Fibroblast of lung (primary cell): ENCODE data around the gene PIGX. TPM values are rescaled to one million over a fixed set of nuclear protein-coding genes. Genes with fewer than 3 reads are reported as not detected.
A peak's percentile ranks its signal among the peaks of the same experiment; 100 is the strongest.

Experiments used
- DNase-seq, 2 donors: peaks; one replicate each; pipeline versions ENCODE4 v3.0.0 to v3.0.0-alpha.2; 2010; ENCODE audit warnings: low read depth in 2 of 2
- H2AFZ ChIP-seq: 2 replicates; pipeline ENCODE4 v1.5.1; 2012; ENCODE audit warnings: low read length, control low read depth, inconsistent platforms
- H3K27ac ChIP-seq: 2 replicates; pipeline ENCODE4 v1.5.1; 2011; ENCODE audit warnings: low read length, control low read depth; ENCODE audit not compliant: insufficient read depth
- H3K27me3 ChIP-seq: 2 replicates; pipeline ENCODE4 v1.5.1; 2011; ENCODE audit warnings: mild to moderate bottlenecking, low read length; ENCODE audit not compliant: control insufficient read depth, insufficient read depth
- H3K36me3 ChIP-seq: 2 replicates; pipeline ENCODE4 v1.5.1; 2011; ENCODE audit warnings: low read length; ENCODE audit not compliant: control insufficient read depth, insufficient read depth
- H3K4me1 ChIP-seq: 2 replicates; pipeline ENCODE4 v1.5.1; 2011; ENCODE audit warnings: low read length; ENCODE audit not compliant: control insufficient read depth, insufficient read depth; ENCODE audit errors: extremely low read depth
- H3K4me2 ChIP-seq: 2 replicates; pipeline ENCODE4 v1.5.1; 2011; ENCODE audit warnings: low read length, control low read depth; ENCODE audit not compliant: insufficient read depth; ENCODE audit errors: extremely low read depth
- H3K4me3 ChIP-seq, 4 experiments: fragments of 200-600 bp in 1 of 4; sonication (generic) in 1 of 4; replicated peaks in 1 of 4; 2 replicates each; pipeline ENCODE4 v1.5.1; 2011 to 2016; ENCODE audit warnings: low read length in 4 of 4, low read depth in 3 of 4, mild to moderate bottlenecking in 3 of 4, control low read depth in 2 of 4, inconsistent platforms in 1 of 4, mixed read lengths in 1 of 4; ENCODE audit not compliant: insufficient read depth in 1 of 4; ENCODE audit errors: control extremely low read depth in 1 of 4
- H3K79me2 ChIP-seq: 2 replicates; pipeline ENCODE4 v1.5.1; 2012; ENCODE audit warnings: mild to moderate bottlenecking, low read length, inconsistent platforms; ENCODE audit not compliant: control insufficient read depth, insufficient read depth
- H3K9ac ChIP-seq: 2 replicates; pipeline ENCODE4 v1.5.1; 2011; ENCODE audit warnings: mild to moderate bottlenecking, low read length, control low read depth; ENCODE audit not compliant: insufficient read depth
- H3K9me3 ChIP-seq: 2 replicates; pipeline ENCODE4 v1.5.1; 2012; ENCODE audit warnings: low read depth, low read length; ENCODE audit not compliant: control insufficient read depth, insufficient read depth
- H4K20me1 ChIP-seq: 2 replicates; pipeline ENCODE4 v1.5.1; 2011; ENCODE audit warnings: low read length; ENCODE audit not compliant: control insufficient read depth, insufficient read depth; ENCODE audit errors: extremely low read depth
- CTCF ChIP-seq, 2 donors: IDR thresholded peaks in 1 of 2; conservative IDR thresholded peaks in 1 of 2; 1 replicate in 1 of 2; 2 replicates in 1 of 2; pipeline ENCODE4 v1.5.1; 2011 to 2012; ENCODE audit warnings: low read length in 2 of 2, control low read depth in 1 of 2, inconsistent platforms in 1 of 2, low read depth in 1 of 2, mild to moderate bottlenecking in 1 of 2
- EZH2 ChIP-seq: IDR thresholded peaks from 2 replicates; pipeline ENCODE4 v1.5.1; 2012; ENCODE audit warnings: low read length, control low read depth, mild to moderate bottlenecking; ENCODE audit errors: missing control alignments
- polyA plus RNA-seq, 2 donors: library from polyadenylated mRNA; depleted of rRNA in 1 of 2; stranded (reverse) in 1 of 2; unstranded in 1 of 2; fragments of >200 nt; gene quantifications; 2 replicates each; pipeline ENCODE4 v1.2.1, GENCODE V29; 2011 to 2012; ENCODE audit warnings: missing spikeins in 1 of 2
- total RNA-seq: library from RNA; depleted of rRNA; stranded (reverse); fragments of >200 nt; gene quantifications from 2 replicates; pipeline ENCODE4 v1.2.1, GENCODE V29; 2014

PIGX gene
- total and polyA plus RNA-seq, 2 donors (not counting 1 experiment from before 2014, with no cell fraction given), result 10.7 to 17.0 TPM

DNA sequence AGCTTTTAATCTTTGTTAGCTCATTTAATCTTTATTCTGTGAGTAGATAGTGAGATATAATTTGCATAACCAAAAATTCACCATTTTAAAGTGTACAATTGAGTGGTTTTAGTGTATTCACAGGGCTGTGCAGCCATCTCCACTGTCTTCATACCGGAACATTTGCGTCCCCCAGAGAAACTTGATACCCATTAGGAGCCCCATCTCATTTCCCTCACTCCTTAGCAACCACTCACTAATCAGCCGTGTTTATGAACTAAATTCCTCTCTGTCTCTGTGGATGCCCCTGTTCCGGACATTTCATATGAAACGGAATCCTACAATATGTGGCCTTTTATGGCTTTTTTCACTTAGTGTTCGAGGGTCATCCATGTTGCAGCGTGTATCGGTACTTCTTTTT is 65.7 kb downstream of the PIGX start:
- peaks cover 55% of the 10 kb centered on the region for H3K79me2 ChIP-seq
- TF ChIP-seq EZH2 (no peak), CTCF (conservative IDR thresholded peaks at IDR 0.05 in 1 of 2, IDR thresholded peaks at IDR 0.05 in 1 of 2; ENCODE audit: low read depth in 1 of 2, low read length in 2 of 2) (no peak)
- no peak overlapping the region for H3K4me2 ChIP-seq
- no peak for DNase-seq
- no peaks in the 10 kb centered on the region for H3K36me3 ChIP-seq
- H4K20me1 ChIP-seq, result no peaks in the 10 kb centered on the region
- no peak overlapping the region for H3K27ac ChIP-seq
- no peaks in the 10 kb centered on the region for H3K9me3 ChIP-seq
- H2AFZ ChIP-seq, result no peak overlapping the region
- peaks cover 4% of the 10 kb centered on the region for H3K4me1 ChIP-seq
- H3K4me3 ChIP-seq, result no peak overlapping the region
- no peak overlapping the region for H3K9ac ChIP-seq
- H3K27me3 ChIP-seq, result no peaks in the 10 kb centered on the region

DNA sequence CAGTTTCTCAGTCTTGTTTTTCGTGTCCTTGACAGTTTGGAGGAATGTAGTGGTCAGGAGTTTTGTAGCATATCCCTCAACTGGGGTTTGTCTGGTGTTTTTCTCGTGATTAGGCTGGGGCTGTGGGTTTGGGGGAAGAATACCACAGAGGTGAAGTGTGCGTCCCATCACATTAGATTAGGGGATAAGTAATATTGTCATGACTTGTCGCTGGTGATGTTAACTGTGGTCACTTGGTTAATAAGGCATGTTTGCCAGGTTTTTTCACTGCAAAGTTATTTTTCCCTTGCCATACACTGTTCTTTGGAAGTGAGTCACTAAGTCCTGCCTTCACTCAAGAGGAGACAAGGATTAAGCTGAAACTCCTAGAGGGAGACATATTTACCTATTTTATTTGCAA is 66.6 kb downstream of the PIGX start:
- peak overlapping the region; percentile 4 for H3K4me2 ChIP-seq
- H4K20me1 ChIP-seq, result no peaks in the 10 kb centered on the region

GRCh38 chr3:196782511-196782910 is 70.3 kb downstream of the PIGX start:
- Histone ChIP-seq H3K4me3 (no peak overlapping the region), H3K79me2 (peaks cover 30% of the 10 kb centered on the region), H2AFZ (no peak overlapping the region), H4K20me1 (no peaks in the 10 kb centered on the region), H3K4me1 (peaks cover 4% of the 10 kb centered on the region), H3K9ac (no peak overlapping the region), H3K27me3 (no peaks in the 10 kb centered on the region), H3K36me3 (no peaks in the 10 kb centered on the region), H3K4me2 (no peak overlapping the region), H3K27ac (no peak overlapping the region), H3K9me3 (no peaks in the 10 kb centered on the region)
- DNase-seq, result no peak
- TF ChIP-seq CTCF (conservative IDR thresholded peaks at IDR 0.05 in 1 of 2, IDR thresholded peaks at IDR 0.05 in 1 of 2; ENCODE audit: low read depth in 1 of 2, low read length in 2 of 2) (no peak), EZH2 (no peak)

More for the DNA sequence above, 66.6 kb downstream of the PIGX start:
- DNase-seq, result peak; percentile 56 to 95
- peaks cover 4% of the 10 kb centered on the region for H3K4me1 ChIP-seq
- TF ChIP-seq CTCF (conservative IDR thresholded peaks at IDR 0.05 in 1 of 2, IDR thresholded peaks at IDR 0.05 in 1 of 2; ENCODE audit: low read depth in 1 of 2, low read length in 2 of 2) (no peak), EZH2 (no peak)
- H2AFZ ChIP-seq, result no peak overlapping the region
- H3K36me3 ChIP-seq, result no peaks in the 10 kb centered on the region
- no peaks in the 10 kb centered on the region for H3K27me3 ChIP-seq
- H3K9ac ChIP-seq, result no peak overlapping the region
- H3K4me3 ChIP-seq, result no peak overlapping the region
- H3K27ac ChIP-seq, result peak overlapping the region; percentile 51
- no peaks in the 10 kb centered on the region for H3K9me3 ChIP-seq
- peaks cover 49% of the 10 kb centered on the region for H3K79me2 ChIP-seq

Other genes starting within 250 kb of the PIGX start
- 13.7 and 19.3 TPM in 2 replicates for gene RNF168, start 208.6 kb upstream of the PIGX start, total RNA-seq
- 2.6 and 3.1 TPM in 2 replicates for gene RNF168, start 208.6 kb upstream of the PIGX start, polyA plus RNA-seq
- not detected in 2 replicates for gene SMCO1, start 197.0 kb upstream of the PIGX start, total RNA-seq
- not detected in 2 replicates for gene SMCO1, start 197.0 kb upstream of the PIGX start, polyA plus RNA-seq
- 8.3 and 9.0 TPM in 2 replicates for gene WDR53, start 143.8 kb upstream of the PIGX start, total RNA-seq
- gene WDR53, start 143.8 kb upstream of the PIGX start, polyA plus RNA-seq, result 8.3 and 9.8 TPM in 2 replicates
- 6.9 and 8.2 TPM in 2 replicates for gene FBXO45, start 143.7 kb upstream of the PIGX start, total RNA-seq
- gene FBXO45, start 143.7 kb upstream of the PIGX start, polyA plus RNA-seq, result 10.6 and 11.7 TPM in 2 replicates
- under 0.01 and 0.33 TPM in 2 replicates for gene NRROS, start 72.7 kb upstream of the PIGX start, total RNA-seq
- 0.08 and 0.43 TPM in 2 replicates for gene NRROS, start 72.7 kb upstream of the PIGX start, polyA plus RNA-seq
- gene CEP19, start 127 bp upstream of the PIGX start, total RNA-seq, result 3.6 and 4.4 TPM in 2 replicates
- gene CEP19, start 127 bp upstream of the PIGX start, polyA plus RNA-seq, result 2.3 and 3.2 TPM in 2 replicates
- 30.0 and 37.5 TPM in 2 replicates for gene PAK2, start 27.5 kb downstream of the PIGX start, total RNA-seq
- gene PAK2, start 27.5 kb downstream of the PIGX start, polyA plus RNA-seq, result 40.7 and 42.7 TPM in 2 replicates
- gene SENP5, start 155.5 kb downstream of the PIGX start, total RNA-seq, result 41.3 and 43.8 TPM in 2 replicates
- gene SENP5, start 155.5 kb downstream of the PIGX start, polyA plus RNA-seq, result 12.5 and 18.6 TPM in 2 replicates
- 55.5 and 65.2 TPM in 2 replicates for gene NCBP2, start 230.2 kb downstream of the PIGX start, total RNA-seq
- 74.4 and 85.9 TPM in 2 replicates for gene NCBP2, start 230.2 kb downstream of the PIGX start, polyA plus RNA-seq